Measurements from ENCODE around the gene CDH4.

CDH4 gene

DNA sequence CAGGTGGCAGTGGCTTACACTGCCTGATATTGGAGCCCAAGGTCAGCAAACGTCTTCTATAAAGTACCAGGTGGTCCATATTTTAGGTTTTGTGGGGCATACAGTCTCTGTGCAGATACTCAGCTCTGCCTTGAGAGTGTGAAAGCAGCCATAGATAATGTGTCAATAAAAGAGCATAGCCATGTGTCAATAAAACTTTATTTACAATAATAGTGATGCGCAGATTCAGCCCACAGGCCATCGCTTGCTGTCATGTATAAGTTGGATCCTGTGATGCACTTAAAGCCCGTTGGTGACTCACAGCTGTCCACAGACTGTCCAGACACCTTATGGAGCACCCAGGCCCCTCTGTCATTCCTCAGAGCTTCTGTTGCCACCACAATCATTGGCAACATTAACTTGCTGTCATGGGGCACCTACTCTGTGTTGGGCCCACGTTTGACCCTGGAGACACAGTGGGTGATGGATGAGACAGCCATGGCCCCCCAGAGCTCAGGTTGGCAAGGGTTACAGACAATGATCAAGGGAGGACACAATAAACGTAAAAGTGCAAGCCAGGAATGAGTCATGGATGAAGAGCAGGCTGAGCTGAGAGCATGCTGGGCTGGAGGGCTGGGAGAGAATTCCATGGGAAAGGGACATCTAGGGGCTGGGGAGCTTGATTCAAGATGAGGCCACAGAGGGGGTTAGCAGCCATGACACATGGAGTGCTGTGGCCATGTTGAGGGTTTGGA is 640.0 kb downstream of the CDH4 start:
- no peak overlapping the region for H3K4me3 ChIP-seq (replicated peaks; ENCODE audit: insufficient read depth, low read length)
- TF ChIP-seq, protein P1, sequence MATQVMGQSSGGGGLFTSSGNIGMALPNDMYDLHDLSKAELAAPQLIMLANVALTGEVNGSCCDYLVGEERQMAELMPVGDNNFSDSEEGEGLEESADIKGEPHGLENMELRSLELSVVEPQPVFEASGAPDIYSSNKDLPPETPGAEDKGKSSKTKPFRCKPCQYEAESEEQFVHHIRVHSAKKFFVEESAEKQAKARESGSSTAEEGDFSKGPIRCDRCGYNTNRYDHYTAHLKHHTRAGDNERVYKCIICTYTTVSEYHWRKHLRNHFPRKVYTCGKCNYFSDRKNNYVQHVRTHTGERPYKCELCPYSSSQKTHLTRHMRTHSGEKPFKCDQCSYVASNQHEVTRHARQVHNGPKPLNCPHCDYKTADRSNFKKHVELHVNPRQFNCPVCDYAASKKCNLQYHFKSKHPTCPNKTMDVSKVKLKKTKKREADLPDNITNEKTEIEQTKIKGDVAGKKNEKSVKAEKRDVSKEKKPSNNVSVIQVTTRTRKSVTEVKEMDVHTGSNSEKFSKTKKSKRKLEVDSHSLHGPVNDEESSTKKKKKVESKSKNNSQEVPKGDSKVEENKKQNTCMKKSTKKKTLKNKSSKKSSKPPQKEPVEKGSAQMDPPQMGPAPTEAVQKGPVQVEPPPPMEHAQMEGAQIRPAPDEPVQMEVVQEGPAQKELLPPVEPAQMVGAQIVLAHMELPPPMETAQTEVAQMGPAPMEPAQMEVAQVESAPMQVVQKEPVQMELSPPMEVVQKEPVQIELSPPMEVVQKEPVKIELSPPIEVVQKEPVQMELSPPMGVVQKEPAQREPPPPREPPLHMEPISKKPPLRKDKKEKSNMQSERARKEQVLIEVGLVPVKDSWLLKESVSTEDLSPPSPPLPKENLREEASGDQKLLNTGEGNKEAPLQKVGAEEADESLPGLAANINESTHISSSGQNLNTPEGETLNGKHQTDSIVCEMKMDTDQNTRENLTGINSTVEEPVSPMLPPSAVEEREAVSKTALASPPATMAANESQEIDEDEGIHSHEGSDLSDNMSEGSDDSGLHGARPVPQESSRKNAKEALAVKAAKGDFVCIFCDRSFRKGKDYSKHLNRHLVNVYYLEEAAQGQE (IDR thresholded peaks at IDR 0.05; ENCODE audit: insufficient replicate concordance, low read depth) = no peak
- TF ChIP-seq, protein P2, sequence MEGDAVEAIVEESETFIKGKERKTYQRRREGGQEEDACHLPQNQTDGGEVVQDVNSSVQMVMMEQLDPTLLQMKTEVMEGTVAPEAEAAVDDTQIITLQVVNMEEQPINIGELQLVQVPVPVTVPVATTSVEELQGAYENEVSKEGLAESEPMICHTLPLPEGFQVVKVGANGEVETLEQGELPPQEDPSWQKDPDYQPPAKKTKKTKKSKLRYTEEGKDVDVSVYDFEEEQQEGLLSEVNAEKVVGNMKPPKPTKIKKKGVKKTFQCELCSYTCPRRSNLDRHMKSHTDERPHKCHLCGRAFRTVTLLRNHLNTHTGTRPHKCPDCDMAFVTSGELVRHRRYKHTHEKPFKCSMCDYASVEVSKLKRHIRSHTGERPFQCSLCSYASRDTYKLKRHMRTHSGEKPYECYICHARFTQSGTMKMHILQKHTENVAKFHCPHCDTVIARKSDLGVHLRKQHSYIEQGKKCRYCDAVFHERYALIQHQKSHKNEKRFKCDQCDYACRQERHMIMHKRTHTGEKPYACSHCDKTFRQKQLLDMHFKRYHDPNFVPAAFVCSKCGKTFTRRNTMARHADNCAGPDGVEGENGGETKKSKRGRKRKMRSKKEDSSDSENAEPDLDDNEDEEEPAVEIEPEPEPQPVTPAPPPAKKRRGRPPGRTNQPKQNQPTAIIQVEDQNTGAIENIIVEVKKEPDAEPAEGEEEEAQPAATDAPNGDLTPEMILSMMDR (IDR thresholded peaks at IDR 0.05; ENCODE audit: insufficient read depth, low read length) = no peak
- TF ChIP-seq POLR2AphosphoS5 (IDR thresholded peaks at IDR 0.05; ENCODE audit: low read depth) (no peak), SPI1 (IDR thresholded peaks at IDR 0.05; ENCODE audit: borderline replicate concordance, low read depth) (no peak), GABPA (IDR thresholded peaks at IDR 0.05; ENCODE audit: low read depth) (no peak)
- no peak overlapping the region for H3K27ac ChIP-seq (replicated peaks)
- no peak for DNase-seq (ENCODE audit: low read depth in 1 of 2, low spot score in 1 of 2)
- no peaks in the 10 kb centered on the region for H3K27me3 ChIP-seq (ENCODE audit: insufficient read depth, poor library complexity, severe bottlenecking)

DNA sequence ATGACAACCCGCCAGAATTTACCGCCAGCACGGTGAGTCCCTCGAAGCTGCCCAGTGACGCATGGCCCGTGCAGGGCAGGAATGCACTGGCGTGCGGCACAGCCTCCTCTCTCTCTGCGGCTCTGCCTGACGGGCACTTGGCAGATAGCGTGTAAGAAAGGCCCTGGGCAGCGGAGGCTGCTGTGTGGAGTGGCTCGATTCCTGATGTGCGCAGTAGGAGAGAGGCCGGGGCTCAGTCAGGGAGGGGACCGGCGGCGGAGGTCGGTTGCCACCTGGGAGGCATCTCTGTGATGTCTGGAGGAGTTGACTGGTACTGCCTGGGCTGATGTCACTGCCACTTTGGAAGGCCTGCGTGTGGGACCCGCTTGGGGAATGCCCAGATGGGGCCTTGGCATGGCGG is 643.0 kb downstream of the CDH4 start:
- TF ChIP-seq SPI1 (IDR thresholded peaks at IDR 0.05; ENCODE audit: borderline replicate concordance, low read depth) (no peak), GABPA (IDR thresholded peaks at IDR 0.05; ENCODE audit: low read depth) (no peak), POLR2AphosphoS5 (IDR thresholded peaks at IDR 0.05; ENCODE audit: low read depth) (no peak)
- TF ChIP-seq, protein P2 (IDR thresholded peaks at IDR 0.05; ENCODE audit: insufficient read depth, low read length) = no peak
- TF ChIP-seq, protein P1 (IDR thresholded peaks at IDR 0.05; ENCODE audit: insufficient replicate concordance, low read depth) = no peak
- DNase-seq (ENCODE audit: low read depth in 1 of 2, low spot score in 1 of 2) = no peak
- Histone ChIP-seq H3K27ac (replicated peaks) (no peak overlapping the region), H3K27me3 (ENCODE audit: insufficient read depth, poor library complexity, severe bottlenecking) (no peaks in the 10 kb centered on the region), H3K4me3 (replicated peaks; ENCODE audit: insufficient read depth, low read length) (no peak overlapping the region)

DNA sequence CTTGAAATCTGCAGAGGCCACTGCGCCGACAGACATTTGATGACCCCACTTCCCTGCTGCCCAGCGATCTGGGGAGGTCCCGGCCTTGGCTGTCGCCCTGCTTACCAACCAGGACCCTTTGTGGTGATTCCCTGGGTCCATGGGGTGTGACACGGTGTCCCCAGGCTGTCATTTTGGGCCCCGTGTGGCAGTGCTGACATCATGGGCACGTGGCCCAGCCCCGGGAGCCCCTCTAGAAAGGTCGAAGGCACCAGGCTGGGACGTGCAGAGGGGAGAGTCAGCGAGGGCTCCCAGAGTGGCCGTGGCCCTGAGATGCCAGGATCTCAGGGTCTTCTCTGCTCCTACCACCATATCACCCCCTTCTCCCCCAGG is 643.6 kb downstream of the CDH4 start:
- no peak for TF ChIP-seq POLR2AphosphoS5 (IDR thresholded peaks at IDR 0.05; ENCODE audit: low read depth)
- no peak for TF ChIP-seq SPI1 (IDR thresholded peaks at IDR 0.05; ENCODE audit: borderline replicate concordance, low read depth)
- Histone ChIP-seq H3K27ac (replicated peaks) (no peak overlapping the region), H3K4me3 (replicated peaks; ENCODE audit: insufficient read depth, low read length) (no peak overlapping the region), H3K27me3 (ENCODE audit: insufficient read depth, poor library complexity, severe bottlenecking) (peaks cover 3% of the 10 kb centered on the region)
- DNase-seq (ENCODE audit: low read depth in 1 of 2, low spot score in 1 of 2) = no peak

DNA sequence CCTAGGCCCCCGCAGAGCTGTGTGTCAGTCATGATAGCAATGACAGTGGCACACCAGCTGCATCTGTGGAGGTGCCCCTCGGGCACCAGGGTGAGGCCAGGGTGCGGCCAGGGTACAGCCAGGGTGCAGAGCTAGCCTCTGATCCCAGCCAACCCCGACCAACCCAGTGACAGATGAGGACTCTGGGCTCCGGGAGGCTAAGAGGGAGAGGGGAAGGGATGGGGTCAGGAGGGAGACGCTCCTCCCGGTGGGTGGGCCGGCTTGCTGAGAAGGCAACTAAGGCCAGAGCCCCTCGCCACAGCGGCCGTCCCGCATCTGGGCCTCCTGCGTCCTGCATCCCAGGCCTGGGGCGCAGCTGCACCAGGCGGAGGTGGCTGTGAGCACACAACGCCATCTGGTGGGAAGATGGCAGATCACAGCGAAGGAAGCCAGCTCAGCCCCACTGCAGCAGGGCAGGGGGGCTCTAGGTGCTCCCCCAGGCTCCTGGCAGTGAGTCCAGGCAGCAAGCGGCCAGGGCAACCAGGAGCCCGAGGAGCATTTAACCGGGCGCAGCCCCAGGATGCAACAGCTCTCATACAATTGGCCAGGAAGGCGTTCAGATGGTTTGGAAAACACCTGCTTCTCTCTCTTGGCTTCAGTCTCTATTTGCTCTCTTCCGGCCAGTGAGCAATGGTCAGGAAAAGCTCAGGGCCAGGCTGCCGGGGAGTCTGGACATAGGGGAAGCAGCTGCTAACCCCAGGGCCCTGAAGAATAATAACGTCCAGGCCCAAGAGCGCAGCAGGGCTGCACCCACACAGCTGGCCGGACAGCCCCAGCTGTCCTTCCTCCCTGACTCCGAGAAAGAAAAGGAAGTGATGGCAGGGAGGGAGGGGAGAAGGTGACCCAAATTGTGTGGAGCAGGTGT is 644.2 kb downstream of the CDH4 start:
- Histone ChIP-seq H3K27me3 (ENCODE audit: insufficient read depth, poor library complexity, severe bottlenecking) (peaks cover 4% of the 10 kb centered on the region), H3K27ac (replicated peaks) (no peak overlapping the region), H3K4me3 (replicated peaks; ENCODE audit: insufficient read depth, low read length) (no peak overlapping the region)
- peak; percentile 2 to 23 for DNase-seq (ENCODE audit: low read depth in 1 of 2, low spot score in 1 of 2)
- TF ChIP-seq, protein P2 (IDR thresholded peaks at IDR 0.05; ENCODE audit: insufficient read depth, low read length) = peak; percentile 55
- no peak for TF ChIP-seq SPI1 (IDR thresholded peaks at IDR 0.05; ENCODE audit: borderline replicate concordance, low read depth)
